Endothelial cell (in vitro differentiated cells): ENCODE measurements around the gene TGM1. TPM values are rescaled to one million over a fixed set of nuclear protein-coding genes. Genes with fewer than 3 reads are reported as not detected.
A peak's percentile ranks its signal among the peaks of the same experiment; 100 is the strongest.

ENCODE experiments used
- DNase-seq: peaks from one replicate; pipeline ENCODE4 v3.0.0; 2021; ENCODE audit warnings: low spot score
- H3K27ac Mint-ChIP-seq: one replicate; pipeline ENCODE4 v1.8.0; 2021; ENCODE audit warnings: mixed read lengths, inconsistent platforms; ENCODE audit not compliant: unreplicated experiment
- H3K27me3 Mint-ChIP-seq: one replicate; pipeline ENCODE4 v1.8.0; 2021; ENCODE audit warnings: mild to moderate bottlenecking, moderate library complexity, mixed read lengths, inconsistent platforms; ENCODE audit not compliant: unreplicated experiment
- H3K36me3 Mint-ChIP-seq: one replicate; pipeline ENCODE4 v1.8.0; 2021; ENCODE audit warnings: mild to moderate bottlenecking, low read depth, mixed read lengths, inconsistent platforms; ENCODE audit not compliant: unreplicated experiment
- H3K4me1 Mint-ChIP-seq: one replicate; pipeline ENCODE4 v1.8.0; 2021; ENCODE audit warnings: mild to moderate bottlenecking, mixed read lengths, inconsistent platforms; ENCODE audit not compliant: unreplicated experiment
- H3K4me3 Mint-ChIP-seq: one replicate; pipeline ENCODE4 v1.8.0; 2021; ENCODE audit warnings: mild to moderate bottlenecking, mixed read lengths, inconsistent platforms; ENCODE audit not compliant: unreplicated experiment
- H3K9me3 Mint-ChIP-seq: one replicate; pipeline ENCODE4 v1.8.0; 2021; ENCODE audit warnings: mixed read lengths, inconsistent platforms; ENCODE audit not compliant: unreplicated experiment
- total RNA-seq: library from RNA; stranded (reverse); fragmentation: NEBNext Ultra II Directional; extraction: Animal tissue kit (Norgen Biotek cat#: 25700); gene quantifications from one replicate; pipeline ENCODE4 v1.2.1, GENCODE V29; 2021; ENCODE audit not compliant: unreplicated experiment
- TF ChIP-seq, protein P1 (sequence below): fragments of 200-600 bp; sonication (generic); IDR thresholded peaks from one replicate; pipeline ENCODE4 v1.5.0; 2021; ENCODE audit warnings: antibody characterized with exemption; ENCODE audit not compliant: unreplicated experiment

Gene TGM1
- total RNA-seq, 1 donor from 2014 or later, result 1.7 TPM

DNA sequence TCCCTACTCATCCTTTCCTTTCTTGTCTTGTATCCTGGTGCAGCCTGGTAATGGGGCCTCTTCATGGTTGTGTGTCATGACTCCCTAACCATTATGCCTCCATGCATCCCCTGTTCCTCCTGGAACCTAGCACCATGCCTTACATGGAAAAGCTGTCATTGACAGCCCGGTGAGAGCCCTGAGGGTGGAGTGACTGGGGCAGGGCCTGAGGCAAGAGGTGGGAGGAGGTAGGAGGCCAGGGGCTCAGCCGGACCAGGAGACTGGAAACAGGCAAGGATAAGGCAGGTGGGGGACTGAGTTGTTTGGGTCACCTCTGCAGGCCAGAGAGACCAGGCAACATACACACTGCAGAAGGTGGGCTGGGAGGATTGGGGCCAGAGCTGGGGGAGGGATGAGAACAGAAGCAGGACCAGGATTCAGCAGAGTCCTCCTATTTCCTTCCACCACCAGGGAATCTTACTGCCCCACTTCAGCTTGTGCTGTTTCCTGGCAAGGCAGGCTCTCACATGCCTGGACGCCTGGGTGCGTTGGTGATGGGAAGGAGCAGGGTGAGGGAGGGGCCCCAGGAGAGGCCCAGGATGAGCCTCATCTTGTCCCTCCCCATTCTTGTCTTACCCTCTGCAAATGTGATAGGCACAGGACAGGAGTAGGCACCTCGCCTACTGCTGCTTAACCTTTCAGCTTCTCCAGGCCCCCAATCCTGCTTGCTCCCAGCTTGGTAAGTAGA, 46.7 kb upstream of the TGM1 start, which contains the start of gene LTB4R2:
Gene LTB4R2, plus strand, starts transcription at position 603 of the 727 bp plus-strand sequence. CDS start 525 bp downstream, outside the sequence.
- Mint-ChIP-seq H3K4me3 (peak within 1 kb of the TSS; percentile 81), H3K9me3 (no peaks in the 10 kb centered on the region), H3K36me3 (peaks cover 34% of the 10 kb centered on the region), H3K4me1 (peaks cover 59% of the 10 kb centered on the region), H3K27ac (peak within 1 kb of the TSS; percentile 74), H3K27me3 (peaks cover 16% of the 10 kb centered on the region)
- DNase-seq, result no peak
- TF ChIP-seq, protein P1, sequence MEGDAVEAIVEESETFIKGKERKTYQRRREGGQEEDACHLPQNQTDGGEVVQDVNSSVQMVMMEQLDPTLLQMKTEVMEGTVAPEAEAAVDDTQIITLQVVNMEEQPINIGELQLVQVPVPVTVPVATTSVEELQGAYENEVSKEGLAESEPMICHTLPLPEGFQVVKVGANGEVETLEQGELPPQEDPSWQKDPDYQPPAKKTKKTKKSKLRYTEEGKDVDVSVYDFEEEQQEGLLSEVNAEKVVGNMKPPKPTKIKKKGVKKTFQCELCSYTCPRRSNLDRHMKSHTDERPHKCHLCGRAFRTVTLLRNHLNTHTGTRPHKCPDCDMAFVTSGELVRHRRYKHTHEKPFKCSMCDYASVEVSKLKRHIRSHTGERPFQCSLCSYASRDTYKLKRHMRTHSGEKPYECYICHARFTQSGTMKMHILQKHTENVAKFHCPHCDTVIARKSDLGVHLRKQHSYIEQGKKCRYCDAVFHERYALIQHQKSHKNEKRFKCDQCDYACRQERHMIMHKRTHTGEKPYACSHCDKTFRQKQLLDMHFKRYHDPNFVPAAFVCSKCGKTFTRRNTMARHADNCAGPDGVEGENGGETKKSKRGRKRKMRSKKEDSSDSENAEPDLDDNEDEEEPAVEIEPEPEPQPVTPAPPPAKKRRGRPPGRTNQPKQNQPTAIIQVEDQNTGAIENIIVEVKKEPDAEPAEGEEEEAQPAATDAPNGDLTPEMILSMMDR, result no peak

DNA sequence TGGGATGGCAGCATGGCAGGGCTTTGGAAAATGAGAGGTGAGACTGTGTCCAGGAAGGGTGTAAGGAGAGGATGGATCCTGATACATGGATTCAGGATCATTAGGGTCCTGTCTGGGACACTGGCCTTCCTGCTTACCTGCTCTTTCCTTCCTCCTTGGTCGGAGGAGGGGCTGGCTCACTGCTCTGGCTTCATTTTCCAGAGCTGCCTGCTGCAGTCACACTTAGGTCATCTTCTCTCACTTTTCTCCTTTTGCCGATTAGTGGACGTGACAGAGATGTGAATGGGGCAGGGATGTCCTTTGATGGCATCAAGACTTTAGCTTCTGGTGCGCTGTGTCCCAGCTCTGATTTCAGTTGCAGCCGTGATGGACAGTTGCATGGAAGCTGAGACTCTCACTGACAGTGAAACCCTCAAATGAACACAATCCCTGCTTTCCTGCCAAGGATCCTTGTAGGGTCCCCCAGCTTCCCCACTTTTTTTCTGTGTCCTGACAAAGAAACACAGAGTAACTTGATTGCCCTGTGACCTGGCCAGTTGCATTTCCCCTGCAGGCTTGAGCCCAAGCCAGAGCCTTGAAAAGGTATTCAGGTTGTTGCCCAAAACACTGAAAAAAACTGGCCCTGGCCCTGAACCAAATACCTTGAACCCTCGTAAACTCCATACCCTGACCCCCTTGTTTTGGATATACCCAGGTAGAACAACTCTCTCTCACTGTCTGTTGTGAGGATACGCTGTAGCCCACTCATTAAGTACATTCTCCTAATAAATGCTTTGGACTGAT, 45.6 kb upstream of the TGM1 start:
- peak overlapping the region; percentile 63 for H3K4me3 Mint-ChIP-seq
- TF ChIP-seq, protein P1, result no peak
- peaks cover 11% of the 10 kb centered on the region for H3K27me3 Mint-ChIP-seq
- H3K27ac Mint-ChIP-seq, result no peak overlapping the region
- peaks cover 47% of the 10 kb centered on the region for H3K4me1 Mint-ChIP-seq
- no peaks in the 10 kb centered on the region for H3K9me3 Mint-ChIP-seq
- DNase-seq, result no peak
- H3K36me3 Mint-ChIP-seq, result peaks cover 38% of the 10 kb centered on the region

DNA sequence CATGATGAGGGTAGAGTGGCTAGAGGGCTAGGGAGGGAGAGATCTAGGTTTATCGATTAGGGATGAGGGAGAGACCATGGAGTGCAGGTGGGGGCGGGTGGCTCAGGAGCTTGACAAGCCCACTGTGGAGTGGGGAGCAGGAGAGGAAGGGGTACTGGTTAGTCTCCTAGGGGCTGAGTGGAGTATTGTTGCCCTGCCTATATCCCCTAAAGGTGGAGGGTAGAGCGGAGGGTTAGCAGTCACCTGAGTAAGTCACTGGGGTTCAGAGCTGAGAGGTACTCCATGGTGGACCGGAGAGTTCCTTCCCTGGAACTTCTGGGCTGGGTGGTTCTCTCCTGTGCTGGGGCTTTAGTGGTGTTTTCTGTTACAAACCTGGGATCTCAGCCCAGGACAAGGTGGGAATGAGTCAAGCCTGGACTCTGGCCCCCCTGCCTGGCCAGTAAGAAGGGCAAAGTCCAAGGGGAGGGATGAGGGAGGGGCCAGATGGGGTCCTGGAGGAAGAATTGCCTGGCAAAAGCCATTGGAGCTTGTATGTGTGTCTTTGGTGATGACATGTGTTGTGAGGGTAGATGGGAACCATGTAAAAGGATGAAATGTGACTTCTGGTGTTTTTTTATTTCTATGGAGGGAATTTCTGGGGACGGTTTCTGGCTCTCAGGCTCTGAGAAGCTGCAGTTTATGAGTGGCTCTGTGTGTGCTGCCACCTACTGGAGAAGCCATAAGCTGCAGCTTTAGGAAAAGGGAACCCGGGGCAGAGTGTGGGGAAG, 44.8 kb upstream of the TGM1 start, which contains the start of gene CIDEB:
Gene CIDEB, minus strand, starts transcription at position 403 of the 767 bp plus-strand sequence. Its CDS starts 119 bp downstream, at position 284.
- H3K4me3 Mint-ChIP-seq, result peak within 1 kb of the TSS; percentile 63
- peaks cover 40% of the 10 kb centered on the region for H3K4me1 Mint-ChIP-seq
- H3K27ac Mint-ChIP-seq, result no peak within 1 kb of the TSS
- H3K27me3 Mint-ChIP-seq, result peaks cover 13% of the 10 kb centered on the region
- H3K36me3 Mint-ChIP-seq, result peaks cover 41% of the 10 kb centered on the region
- peak; percentile 78 for DNase-seq
- TF ChIP-seq, protein P1, result peak; percentile 70
- H3K9me3 Mint-ChIP-seq, result no peaks in the 10 kb centered on the region

DNA sequence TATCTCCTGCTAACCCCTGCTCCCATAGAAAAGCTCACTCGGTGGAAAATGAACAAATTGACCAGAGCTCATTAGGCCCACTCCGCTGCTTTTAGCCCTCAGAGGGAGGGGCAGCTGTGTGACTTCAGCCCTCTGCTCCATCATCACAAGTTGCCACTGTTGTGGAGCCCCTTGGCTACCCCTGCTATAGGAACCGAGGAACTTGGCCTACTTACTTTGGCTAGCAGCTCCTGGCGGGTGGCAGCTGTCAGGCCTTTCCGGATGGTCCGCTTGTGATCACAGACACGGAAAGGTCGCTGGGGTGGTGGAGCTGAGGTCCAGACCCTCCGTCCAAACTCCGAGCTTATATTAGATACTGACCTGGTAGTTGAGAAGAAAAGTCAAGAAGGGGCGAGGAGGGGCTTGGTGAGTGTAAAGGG, 44.2 kb upstream of the TGM1 start:
- H3K4me3 Mint-ChIP-seq, result no peak overlapping the region
- no peak overlapping the region for H3K27ac Mint-ChIP-seq
- no peaks in the 10 kb centered on the region for H3K9me3 Mint-ChIP-seq
- peaks cover 46% of the 10 kb centered on the region for H3K36me3 Mint-ChIP-seq
- TF ChIP-seq, protein P1, result no peak
- peaks cover 34% of the 10 kb centered on the region for H3K4me1 Mint-ChIP-seq
- peaks cover 11% of the 10 kb centered on the region for H3K27me3 Mint-ChIP-seq
- no peak for DNase-seq
